ENCODE measurements around the gene EID3.

EID3 gene

DNA sequence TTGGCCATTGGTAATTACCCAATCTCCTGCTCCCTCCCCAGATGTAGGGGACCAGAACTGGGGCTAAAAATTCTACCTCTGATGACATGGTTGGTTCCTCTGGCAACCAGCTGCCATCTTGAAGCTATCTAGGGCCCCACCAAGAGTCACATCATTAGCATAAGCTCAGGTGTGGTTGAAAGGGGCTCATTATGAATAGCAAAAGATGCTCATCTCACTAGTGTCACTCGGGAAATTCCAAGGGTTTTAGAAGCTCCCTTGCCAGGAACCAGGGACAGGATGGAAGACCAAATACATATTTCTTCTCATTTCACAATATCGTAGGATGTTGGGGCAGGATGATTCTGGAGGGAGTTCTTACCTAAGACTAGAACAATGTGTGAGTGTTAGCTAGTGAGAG lies 38.6 kb downstream of the EID3 start:
- DNase-seq, result no peak

DNA sequence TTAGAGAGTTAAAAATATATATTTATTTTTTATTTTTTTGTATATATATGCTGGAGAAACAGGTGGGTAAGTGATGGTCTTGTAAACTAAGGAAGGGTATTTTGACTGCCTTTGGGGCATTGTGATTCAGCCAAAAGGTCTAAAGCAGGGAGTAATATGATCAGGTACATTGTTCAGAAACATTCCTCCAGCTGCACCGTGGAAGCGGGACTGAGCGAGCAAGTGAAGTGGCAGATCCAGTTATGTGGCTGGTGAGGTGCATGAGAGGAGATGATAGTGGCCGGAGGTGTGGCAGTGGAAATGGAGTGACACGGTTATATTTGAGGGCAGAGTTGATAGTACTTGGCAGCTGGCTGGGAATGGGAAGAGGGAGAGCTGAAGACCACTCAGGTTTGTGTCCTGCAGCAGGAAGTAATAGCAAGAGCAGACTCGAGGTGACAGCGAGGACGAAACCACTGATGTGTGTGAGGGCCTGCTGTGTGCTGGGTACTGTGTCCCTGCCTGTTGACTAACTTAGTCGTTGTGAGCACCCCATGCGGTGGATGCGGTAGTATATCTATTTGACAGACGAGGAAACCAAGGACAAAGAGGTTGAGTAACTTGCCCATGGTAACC lies 39.2 kb downstream of the EID3 start:
- no peak for DNase-seq

DNA sequence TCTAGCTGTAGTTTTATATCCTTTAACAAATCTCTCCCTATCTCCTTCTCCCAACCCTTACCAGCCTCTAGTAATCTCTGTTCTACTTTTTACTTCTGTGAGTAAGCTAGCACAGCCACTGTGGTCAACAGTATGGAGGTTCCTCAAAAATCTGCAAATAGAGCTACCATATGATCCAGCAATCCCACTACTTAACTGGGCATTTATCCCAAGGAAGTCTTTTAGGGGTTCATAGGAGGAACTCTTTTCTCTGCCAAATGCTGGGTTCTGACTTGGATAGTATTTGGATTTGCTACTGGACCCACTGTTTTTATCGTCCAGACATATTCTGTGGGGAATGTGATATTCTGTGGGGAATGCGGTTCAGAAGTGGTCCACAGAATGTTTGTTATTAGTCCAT lies 41.1 kb downstream of the EID3 start:
- no peak for DNase-seq

DNA sequence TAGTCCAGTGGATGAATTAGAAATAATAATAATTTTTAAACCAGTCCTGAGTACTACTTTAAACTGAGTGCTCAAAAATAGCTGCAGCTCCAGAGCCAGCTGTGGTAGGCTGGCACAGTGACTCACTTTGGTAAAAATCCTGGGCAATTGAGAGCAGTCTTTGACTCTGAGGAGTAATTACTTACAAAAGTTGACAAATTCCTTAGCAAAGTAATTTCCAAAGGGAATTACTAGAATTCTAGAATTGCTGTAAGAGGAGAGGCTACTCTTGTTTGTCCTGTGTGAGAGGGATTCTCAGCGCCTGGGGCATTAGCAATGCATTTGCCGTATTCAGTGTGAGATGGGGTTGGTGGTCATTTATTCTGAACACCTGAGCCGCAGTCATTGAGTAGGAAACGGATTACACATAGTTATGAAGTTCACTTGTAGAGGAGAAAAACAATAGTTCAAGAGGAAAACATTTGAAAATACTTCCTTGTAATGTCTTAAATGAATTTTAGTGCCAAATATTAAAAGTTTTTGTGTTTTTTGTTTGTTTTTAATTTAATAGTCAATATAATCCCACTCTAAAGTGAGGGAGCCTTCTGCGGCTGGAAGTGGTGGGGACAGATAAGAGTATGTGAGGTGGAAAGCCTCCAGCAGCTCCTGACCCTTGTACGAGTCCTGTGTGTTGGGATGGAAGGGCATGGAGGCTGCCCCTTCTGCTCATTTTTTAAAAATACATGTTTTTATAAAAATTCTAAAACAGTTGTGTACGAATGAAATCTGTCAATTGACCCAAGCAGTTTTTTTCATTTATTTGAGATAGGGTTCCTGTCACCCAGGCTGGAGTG lies 41.9 kb downstream of the EID3 start:
- DNase-seq, result no peak

DNA sequence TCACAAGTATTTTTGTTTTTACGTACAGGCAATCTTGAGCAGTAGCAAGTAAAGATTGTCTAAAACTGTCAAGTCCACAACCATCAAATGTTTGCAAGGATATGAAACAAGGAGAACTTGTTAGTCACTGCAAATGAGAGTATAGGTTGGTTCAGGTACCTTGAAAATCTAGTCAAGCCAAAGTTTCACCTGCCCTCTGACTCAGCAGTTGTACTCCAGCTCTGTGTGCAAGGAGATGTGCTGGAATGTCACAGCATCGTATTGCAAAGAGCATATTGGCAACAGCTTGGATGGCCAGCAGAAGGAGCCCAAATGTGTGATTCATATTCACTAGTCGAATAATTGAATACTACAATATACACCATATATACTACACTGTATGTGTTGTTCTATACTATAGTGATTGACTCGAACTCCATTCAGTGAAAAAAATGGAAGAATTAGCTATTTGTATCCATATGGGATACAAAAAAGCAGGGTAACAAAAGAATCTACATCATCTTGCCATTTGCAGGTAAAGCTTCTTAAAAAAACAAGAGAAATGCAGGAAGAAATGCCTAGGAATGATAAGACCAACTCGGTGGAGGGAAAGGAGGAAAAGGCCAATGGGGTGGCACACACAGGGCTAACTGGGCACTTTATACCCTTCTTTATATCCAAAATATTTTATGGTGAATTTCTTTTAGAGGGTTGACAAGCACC lies 44.0 kb downstream of the EID3 start:
- DNase-seq, result no peak

DNA sequence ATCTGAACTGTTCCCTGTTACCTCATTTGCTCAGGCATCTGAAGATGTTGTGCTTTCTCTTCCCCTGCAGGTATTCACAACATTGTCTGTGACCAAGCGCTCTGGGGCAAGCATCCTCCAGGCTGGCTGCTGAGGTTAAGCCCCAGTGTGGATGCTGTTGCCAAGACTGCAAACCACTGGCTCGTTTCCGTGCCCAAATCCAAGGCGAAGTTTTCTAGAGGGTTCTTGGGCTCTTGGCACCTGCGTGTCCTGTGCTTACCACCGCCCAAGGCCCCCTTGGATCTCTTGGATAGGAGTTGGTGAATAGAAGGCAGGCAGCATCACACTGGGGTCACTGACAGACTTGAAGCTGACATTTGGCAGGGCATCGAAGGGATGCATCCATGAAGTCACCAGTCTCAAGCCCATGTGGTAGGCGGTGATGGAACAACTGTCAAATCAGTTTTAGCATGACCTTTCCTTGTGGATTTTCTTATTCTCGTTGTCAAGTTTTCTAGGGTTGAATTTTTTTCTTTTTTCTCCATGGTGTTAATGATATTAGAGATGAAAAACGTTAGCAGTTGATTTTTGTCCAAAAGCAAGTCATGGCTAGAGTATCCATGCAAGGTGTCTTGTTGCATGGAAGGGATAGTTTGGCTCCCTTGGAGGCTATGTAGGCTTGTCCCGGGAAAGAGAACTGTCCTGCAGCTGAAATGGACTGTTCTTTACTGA lies 44.9 kb downstream of the EID3 start:
- DNase-seq, result no peak

DNA sequence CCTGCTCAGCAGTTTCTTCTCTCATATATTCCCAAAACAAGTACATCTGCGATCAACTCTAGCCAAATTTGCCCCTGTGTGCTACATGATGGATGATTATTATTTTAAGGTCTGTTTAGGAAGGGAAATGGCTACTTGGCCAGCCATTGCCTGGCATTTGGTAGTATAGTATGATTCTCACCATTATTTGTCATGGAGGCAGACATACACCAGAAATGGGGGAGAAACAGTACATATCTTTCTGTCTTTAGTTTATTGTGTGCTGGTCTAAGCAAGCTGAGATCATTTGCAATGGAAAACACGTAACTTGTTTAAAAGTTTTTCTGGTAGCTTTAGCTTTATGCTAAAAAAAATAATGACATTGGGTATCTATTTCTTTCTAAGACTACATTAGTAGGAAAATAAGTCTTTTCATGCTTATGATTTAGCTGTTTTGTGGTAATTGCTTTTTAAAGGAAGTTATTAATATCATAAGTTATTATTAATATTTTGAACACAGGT lies 45.5 kb downstream of the EID3 start:
- DNase-seq, result no peak

DNA sequence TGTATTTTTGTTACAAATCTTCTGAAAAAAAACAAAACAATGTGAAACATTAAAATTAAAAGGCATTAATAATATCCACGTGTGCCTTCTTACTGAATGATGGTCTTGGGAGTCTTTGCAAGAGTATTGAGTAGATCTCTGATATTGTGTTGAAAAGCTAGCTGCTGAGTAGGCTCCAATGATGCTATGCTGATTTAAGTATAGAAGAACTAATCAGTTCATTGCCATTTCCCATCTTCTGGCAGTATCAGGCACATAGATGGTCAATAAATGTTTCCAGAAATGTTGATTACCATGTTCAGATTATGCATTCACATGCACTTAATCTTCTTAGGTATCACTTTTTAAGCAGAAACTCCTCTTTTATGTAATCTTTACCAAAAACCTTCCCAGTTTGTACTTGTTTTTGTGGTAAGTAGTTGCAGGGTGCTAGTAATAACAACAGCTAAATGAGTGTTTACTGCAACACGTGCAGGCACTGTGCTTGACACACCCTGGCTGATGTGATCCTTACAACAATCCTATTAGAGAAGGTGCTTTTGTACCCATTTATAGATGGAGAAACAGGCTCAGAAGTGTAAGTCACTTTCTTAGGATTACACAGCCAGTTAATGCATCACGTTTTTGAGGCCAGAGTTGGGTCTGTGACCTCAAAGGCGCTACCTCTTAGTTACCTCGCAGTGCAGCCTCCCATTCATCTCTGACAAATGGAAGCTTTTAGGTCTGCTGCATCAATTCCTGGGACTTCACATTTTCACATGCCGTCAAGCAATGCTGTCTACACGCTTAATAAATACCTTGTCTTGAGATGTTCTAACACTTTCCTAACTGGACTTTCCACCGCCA lies 46.9 kb downstream of the EID3 start:
- DNase-seq, result no peak

DNA sequence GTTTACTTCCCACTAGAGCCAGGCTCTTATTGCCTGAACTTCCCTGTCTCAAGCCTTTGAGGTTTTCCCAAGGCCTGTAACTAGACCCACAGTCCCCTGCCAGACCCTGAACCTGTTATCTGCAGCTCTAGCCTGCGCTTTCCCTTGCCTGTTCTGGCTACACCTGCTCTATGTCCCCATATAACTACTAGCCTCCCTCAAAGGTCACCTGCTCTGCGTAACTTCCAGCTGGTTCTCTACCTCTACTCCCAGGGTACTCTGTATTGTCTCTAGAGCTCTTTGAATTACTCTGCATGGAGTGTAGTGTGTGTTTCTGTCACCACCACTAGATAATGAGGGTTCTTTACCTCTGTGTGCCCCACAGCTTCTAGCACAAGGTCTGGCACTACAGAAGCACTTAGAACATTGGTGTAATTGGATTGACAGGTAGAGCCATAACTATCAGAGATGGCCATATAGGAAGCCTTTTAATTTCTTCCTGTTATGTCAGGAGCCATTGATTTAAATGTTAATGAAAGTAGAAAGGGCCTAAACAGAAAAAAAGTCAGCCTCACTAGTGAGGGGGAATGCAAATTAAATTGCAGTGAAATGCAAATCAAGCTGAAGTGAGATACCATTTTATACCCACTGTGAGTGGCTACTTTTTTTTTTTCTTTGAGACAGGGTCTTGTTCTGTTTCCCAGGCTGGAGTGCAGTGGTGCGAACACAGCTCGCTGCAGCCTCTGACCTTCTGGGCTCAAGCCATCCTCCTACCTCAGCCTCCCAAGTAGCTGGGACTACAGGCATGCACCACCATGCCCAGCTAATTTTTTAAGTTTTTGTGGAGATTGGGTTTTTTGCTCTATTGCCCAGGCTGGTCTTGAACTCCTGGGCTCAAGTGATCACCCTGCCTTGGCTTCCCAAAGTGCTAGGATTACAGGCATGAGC lies 47.8 kb downstream of the EID3 start:
- no peak for DNase-seq

DNA sequence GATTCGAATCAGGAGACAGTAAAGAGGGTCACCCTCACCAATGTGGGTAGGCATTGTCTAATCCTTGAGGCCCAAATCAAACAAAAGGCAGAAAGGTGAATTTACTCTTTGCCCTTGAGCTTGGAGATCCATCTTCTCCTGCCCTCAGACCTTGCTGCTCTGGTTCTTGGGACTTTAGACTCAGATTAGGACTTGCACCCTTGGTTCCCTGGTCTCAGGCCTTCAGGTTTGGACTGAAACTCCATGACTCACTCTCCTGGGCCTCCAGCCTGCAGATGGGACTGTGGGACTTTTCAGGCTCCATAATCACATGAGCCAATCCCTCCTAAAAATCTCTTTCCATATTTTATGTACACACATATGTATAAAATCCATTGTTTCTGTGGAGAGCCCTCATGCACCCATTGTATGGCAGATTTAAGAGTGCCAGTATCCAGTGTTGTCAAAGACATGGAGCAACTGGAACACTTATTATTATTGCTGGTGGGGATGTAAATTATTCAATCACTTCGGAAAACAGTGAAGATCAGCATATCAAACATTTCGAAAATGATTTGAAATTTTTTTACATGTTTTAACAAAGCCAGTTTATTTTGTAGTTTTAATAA lies 48.7 kb downstream of the EID3 start:
- no peak for DNase-seq

DNA sequence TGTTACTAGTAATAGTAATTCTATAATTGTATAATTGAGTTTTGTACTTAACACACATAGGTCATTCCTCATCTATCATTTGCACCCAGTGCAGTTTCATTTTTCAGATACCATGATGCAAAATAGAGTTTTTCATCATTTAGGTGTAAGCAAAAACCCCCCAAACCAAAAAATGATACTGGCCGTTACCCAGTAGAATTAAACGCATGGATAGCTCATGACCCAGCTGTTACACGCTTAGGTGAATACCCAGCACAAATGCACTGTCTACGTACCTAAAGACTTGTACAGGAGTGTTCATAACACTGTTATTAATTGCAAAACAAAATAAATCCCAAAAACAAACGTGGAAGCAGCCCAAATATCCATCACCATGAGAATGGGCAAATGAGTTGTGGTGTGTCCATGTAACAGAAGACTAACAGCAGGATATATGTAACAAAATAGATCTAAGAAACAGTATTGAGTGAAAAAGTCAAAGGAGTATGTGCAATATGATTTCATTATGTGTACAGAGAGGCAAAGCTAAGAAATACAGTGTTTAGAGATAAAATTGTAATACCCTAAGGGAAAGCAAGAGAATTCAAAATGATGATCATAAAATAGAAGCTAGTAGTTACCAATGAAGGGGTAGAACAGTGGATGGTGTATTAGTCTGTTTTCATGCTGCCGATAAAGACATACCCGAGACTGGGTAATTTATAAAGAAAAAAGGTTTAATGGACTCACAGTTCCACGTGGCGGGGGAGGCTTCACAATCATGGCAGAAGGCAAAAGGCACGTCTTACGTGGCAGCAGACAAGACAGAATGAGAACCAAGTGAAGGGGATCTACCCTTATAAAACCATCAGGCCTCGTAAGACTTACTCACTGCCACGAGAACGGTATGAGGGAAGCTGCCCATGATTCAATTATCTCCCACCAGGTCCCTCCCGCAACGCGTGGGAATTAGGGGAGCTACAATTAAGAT lies 49.8 kb downstream of the EID3 start:
- no peak for DNase-seq

DNA sequence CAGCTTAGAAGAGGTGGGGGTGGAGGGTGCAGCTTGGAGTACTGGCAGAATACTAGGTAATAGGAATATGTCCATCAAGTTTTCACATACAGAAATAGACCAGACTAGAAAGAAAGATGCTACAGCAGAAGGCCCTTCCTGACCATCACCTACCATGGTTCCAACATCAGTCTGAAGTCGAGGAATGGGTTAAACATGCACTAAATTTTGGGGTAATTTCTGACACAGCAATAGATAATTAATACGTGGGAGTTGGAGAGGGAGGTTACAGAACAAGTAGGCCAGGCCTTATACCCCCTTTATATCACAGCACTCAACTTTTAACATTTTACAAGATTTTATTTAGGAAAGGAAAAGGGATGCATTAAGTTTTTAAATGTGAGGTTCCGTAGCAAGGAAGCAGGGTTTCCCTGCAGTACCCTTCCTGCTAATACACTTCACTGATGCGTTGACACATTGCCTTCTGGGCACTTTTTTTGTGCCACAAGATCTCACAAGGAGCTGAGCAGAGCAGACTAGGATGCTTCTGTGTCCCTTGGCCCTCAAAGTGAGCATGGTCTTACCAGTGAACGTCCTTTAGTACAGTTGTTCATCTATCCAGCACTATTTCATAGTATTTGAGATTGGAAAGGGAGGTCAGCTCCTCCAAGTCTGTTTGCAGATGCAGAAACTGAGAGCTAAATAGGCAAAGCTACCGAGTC lies 50.8 kb downstream of the EID3 start:
- no peak for DNase-seq

All from NCI-H1105 treated with DMSO at 0.1 percent for 48 hours (cell line).